ENCODE measurements around the gene OR6C75. TPM values are rescaled to one million over a fixed set of nuclear protein-coding genes. Genes with fewer than 3 reads are reported as not detected.

The OR6C75 gene
- not detected in 2 replicates for total RNA-seq (2012; rRNA removed)
- not detected in 2 replicates for polyA plus RNA-seq (2012; rRNA removed)
- polyA plus RNA-seq (2012; cell fraction: cytosol; rRNA removed) = not detected in 2 replicates
- not detected in 2 replicates for polyA plus RNA-seq (2012; cell fraction: nucleus; rRNA removed; ENCODE audit: low replicate concordance)
- Bru-seq, nascent RNA = not detected
- not detected for BruChase-seq, experiment 1, labeled RNA remaining after a 6-hour chase
- not detected for BruChase-seq, experiment 2, labeled RNA remaining after a 2-hour chase
- long read RNA-seq = 0 reads

GRCh38 chr12:55362675-55363074 is at the start of gene OR6C75:
Gene OR6C75, plus strand, starts transcription at chr12:55362975. Its CDS starts 2,136 bp downstream, at chr12:55365111.
- dilution Hi-C loops (cut with HindIII; ENCODE audit: low sequenced_read_pairs, unreplicated experiment) (no loop called here), in situ Hi-C loops (cut with MboI; ENCODE audit: low sequenced_read_pairs) (no loop called here), intact Hi-C loops (cut with micrococcal nuclease) (no loop called here)
- no peak within 1 kb of the TSS for H3K4ac ChIP-seq (ENCODE audit: low read depth, low read length)
- TF ChIP-seq MAZ (IDR thresholded peaks at IDR 0.05; ENCODE audit: borderline replicate concordance, low read depth, low read length) = no peak
- no peak for TF ChIP-seq SMC3 (IDR thresholded peaks at IDR 0.05; ENCODE audit: low read depth, low read length)
- no peak for TF ChIP-seq RAD21 (IDR thresholded peaks at IDR 0.05; ENCODE audit: low read length)
- no peak for TF ChIP-seq MAFK (IDR thresholded peaks at IDR 0.05; ENCODE audit: low read depth, low read length)
- no peak for TF ChIP-seq RCOR1 (IDR thresholded peaks at IDR 0.05; ENCODE audit: insufficient replicate concordance, low read length)
- no peak for TF ChIP-seq RFX5 (IDR thresholded peaks at IDR 0.05; ENCODE audit: low read depth, low read length)
- no peak for TF ChIP-seq USF2 (IDR thresholded peaks at IDR 0.05; ENCODE audit: low read depth, low read length)
- TF ChIP-seq CTCF (conservative IDR thresholded peaks at IDR 0.05; ENCODE audit: low read depth, low read length) = no peak
- H4K91ac ChIP-seq (ENCODE audit: insufficient read depth, low read depth, low read length) = no peak within 1 kb of the TSS
- H3K36me3 ChIP-seq (ENCODE audit: control insufficient read depth, insufficient read depth, low read length) = no peaks in the 10 kb centered on the region
- no peaks in the 10 kb centered on the region for H3K27me3 ChIP-seq (ENCODE audit: control insufficient read depth, insufficient read depth, low read length)
- H4K5ac ChIP-seq (ENCODE audit: low read depth, low read length) = no peak within 1 kb of the TSS
- no peak within 1 kb of the TSS for H3K23ac ChIP-seq (ENCODE audit: low read depth, low read length)
- no CpG with 5 or more reads among the region's 4 CpGs for WGBS, 2 experiments (ENCODE audit: extremely low coverage in 2 of 2, insufficient read length in 1 of 2)
- ATAC-seq (ENCODE audit: low read depth) (no peak), DNase-seq (no peak)
- H3K79me1 ChIP-seq (ENCODE audit: low read depth in 1 of 2, low read length in 2 of 2) = no peaks in the 10 kb centered on the region
- H2AFZ ChIP-seq (replicated peaks; ENCODE audit: low read length, poor library complexity) = no peak within 1 kb of the TSS
- H3K4me1 ChIP-seq (ENCODE audit: control insufficient read depth, insufficient read depth, low read length) = no peaks in the 10 kb centered on the region
- H3K9me3 ChIP-seq (ENCODE audit: control insufficient read depth, insufficient read depth, low read length) = no peaks in the 10 kb centered on the region
- no peak within 1 kb of the TSS for H2BK5ac ChIP-seq (ENCODE audit: low read depth, low read length, poor library complexity, severe bottlenecking)
- H2BK20ac ChIP-seq (ENCODE audit: low read depth, low read length) = no peak within 1 kb of the TSS
- no peak within 1 kb of the TSS for H3K4me3 ChIP-seq (ENCODE audit: insufficient read depth, low read depth, low read length)
- H3K4me2 ChIP-seq (ENCODE audit: low read depth, low read length) = no peak within 1 kb of the TSS
- H3K9me1 ChIP-seq (ENCODE audit: insufficient read depth, low read length) = no peaks in the 10 kb centered on the region
- H3K9ac ChIP-seq (ENCODE audit: low read depth, low read length) = no peak within 1 kb of the TSS
- no peak within 1 kb of the TSS for H2BK120ac ChIP-seq (ENCODE audit: low read depth, low read length)
- H3K14ac ChIP-seq (replicated peaks; ENCODE audit: low read depth, low read length) = no peak within 1 kb of the TSS
- no peak within 1 kb of the TSS for H2BK15ac ChIP-seq (ENCODE audit: low read depth, low read length)
- no peak within 1 kb of the TSS for H3K56ac ChIP-seq (ENCODE audit: extremely low read depth, insufficient read depth, low read length)
- H4K20me1 ChIP-seq (ENCODE audit: insufficient read depth, low read length) = no peaks in the 10 kb centered on the region
- H3K18ac ChIP-seq (ENCODE audit: low read depth, low read length) = no peak within 1 kb of the TSS
- CTCF ChIA-PET = no interaction called here
- H2AK9ac ChIP-seq (replicated peaks; ENCODE audit: low read depth, low read length, poor library complexity) = no peak within 1 kb of the TSS
- H4K8ac ChIP-seq (ENCODE audit: low read depth in 2 of 2, low read length in 2 of 2) = no peak within 1 kb of the TSS
- H3K27ac ChIP-seq (ENCODE audit: insufficient read depth, low read length) = no peak within 1 kb of the TSS
- H2AK5ac ChIP-seq (ENCODE audit: low read depth, low read length) = no peak within 1 kb of the TSS
- no TSS peak for BruUV-seq (replicated peaks)
- POLR2A ChIA-PET (ENCODE audit: unreplicated experiment) = interaction anchor here (0.5 kb wide), 1 partner anchor 203 kb away, joined by 3 read pairs; no protein-coding TSS in a partner anchor

Data from IMR-90 (cell line).